Neural crest cell (in vitro differentiated cells): ENCODE measurements around the gene RUFY1. TPM values are rescaled to one million over a fixed set of nuclear protein-coding genes. Genes with fewer than 3 reads are reported as not detected.
"Not testable (repeated sequence)": the region's sequence is repeated elsewhere in the genome, so short reads cannot be mapped to it uniquely, and the experiment has no call there.

Source experiments
- DNase-seq: peaks from one replicate; pipeline ENCODE4 v3.0.0; 2021; ENCODE audit warnings: low read depth, mixed read lengths, low spot score
- H3K27ac Mint-ChIP-seq: one replicate; pipeline ENCODE4 v1.8.0; 2021; ENCODE audit warnings: mild to moderate bottlenecking, mixed read lengths; ENCODE audit not compliant: unreplicated experiment
- H3K27me3 Mint-ChIP-seq: 2 replicates; pipeline ENCODE4 v1.8.0; 2021; ENCODE audit warnings: low read depth, mild to moderate bottlenecking, mixed read lengths
- H3K36me3 Mint-ChIP-seq: 2 replicates; pipeline ENCODE4 v1.8.0; 2021; ENCODE audit warnings: low read depth, mild to moderate bottlenecking, mixed read lengths
- H3K4me1 Mint-ChIP-seq: 2 replicates; pipeline ENCODE4 v1.8.0; 2021; ENCODE audit warnings: mixed read lengths
- H3K4me3 Mint-ChIP-seq: one replicate; pipeline ENCODE4 v1.8.0; 2021; ENCODE audit warnings: mild to moderate bottlenecking, mixed read lengths
- H3K9me3 Mint-ChIP-seq: 2 replicates; pipeline ENCODE4 v1.8.0; 2021; ENCODE audit warnings: mixed read lengths
- total RNA-seq: library from RNA; stranded (reverse); gene quantifications from 2 replicates; pipeline ENCODE4 v1.2.1, GENCODE V29; 2021
- TF ChIP-seq, protein P1 (sequence below): fragments of 200-600 bp; sonication (generic); conservative IDR thresholded peaks from 2 replicates; pipeline ENCODE4 v1.5.0; 2021; ENCODE audit warnings: antibody characterized with exemption, mild to moderate bottlenecking

Gene RUFY1
- total RNA-seq, 1 donor from 2014 or later, result 54.9 TPM

DNA sequence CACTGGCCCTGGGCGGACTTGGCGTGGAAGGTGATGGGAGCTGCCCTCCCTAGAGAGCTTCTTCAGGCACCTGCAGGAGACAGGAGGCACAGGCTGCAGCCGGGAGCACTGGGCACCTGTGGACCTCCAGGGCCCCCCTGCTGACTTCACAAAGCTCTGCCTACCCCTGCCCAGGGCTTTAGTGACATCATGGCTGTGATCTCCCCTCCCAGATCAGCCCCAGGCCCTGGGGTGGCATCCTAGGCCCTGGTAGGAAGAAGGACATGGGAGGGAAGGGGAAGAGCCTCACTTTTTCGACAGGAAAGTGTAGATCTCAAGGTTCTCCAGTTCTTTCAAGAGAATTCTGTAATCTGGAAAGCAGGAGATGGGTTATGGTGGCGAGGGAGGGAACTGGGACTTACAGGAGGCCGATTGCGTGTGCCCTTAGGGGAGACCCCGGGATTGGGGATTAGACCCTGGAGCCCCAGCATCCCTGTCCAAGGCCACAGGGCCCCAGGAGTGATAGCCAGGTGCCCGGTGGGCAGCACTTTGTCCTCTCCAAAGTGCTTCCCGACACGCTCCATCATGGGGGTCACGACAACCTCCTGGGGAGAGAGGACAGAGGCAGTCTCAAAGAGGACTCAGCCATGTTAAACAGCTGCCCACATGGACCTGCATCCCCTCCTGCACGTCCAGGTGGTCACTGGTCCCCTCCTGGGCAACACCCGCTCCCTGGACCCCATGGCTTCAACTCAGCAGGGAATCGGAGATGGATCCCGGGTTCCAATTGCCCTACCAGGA lies 93.0 kb downstream of the RUFY1 start:
- H3K36me3 Mint-ChIP-seq, H3K27ac Mint-ChIP-seq, DNase-seq, H3K4me3 Mint-ChIP-seq, H3K4me1 Mint-ChIP-seq, H3K9me3 Mint-ChIP-seq, H3K27me3 Mint-ChIP-seq: not testable (repeated sequence)

DNA sequence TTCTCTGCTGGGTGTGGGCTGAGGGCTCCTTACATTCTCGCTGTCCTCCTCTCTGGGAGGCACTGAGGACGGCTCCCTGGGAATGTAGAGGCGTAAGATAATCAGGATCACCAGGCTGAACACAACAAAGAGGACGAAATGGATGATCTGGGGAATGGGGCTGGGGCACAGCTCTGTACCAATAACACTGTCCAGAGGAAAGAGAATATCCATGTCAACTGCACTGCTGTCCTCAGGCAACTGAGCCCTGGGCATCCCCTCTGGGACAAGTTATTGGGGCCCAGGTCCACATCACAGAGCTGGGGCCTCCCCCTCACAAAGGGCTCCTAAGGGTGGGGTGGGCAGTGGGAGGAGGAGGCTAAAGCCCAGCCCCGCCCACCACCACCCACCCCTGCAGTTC lies 94.4 kb downstream of the RUFY1 start:
- H3K4me1 Mint-ChIP-seq, H3K27me3 Mint-ChIP-seq, H3K9me3 Mint-ChIP-seq, DNase-seq, H3K4me3 Mint-ChIP-seq, H3K36me3 Mint-ChIP-seq: not testable (repeated sequence)
- H3K27ac Mint-ChIP-seq, result peak overlapping the region; percentile 5

DNA sequence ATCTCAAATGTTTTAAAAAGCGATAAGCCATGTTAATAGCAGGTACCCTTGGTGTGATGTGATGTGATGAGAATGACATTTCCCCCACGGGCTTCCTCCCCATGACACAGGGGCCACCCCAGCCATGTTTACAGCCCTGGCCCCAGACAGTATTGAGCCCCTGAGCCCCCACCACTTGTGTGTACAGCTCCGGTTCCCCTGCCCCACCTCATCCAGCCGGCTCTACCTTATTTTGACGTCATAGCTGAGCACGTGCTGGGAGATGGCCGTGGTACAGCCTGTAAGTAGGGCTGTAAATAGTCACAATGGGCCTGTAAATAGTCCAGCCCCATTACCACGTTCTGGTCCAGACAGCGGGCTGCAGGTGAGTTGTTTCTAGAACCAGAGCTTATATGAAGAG lies 98.1 kb downstream of the RUFY1 start:
- Mint-ChIP-seq H3K36me3 (no peaks in the 10 kb centered on the region), H3K9me3 (no peaks in the 10 kb centered on the region), H3K4me3 (no peak overlapping the region), H3K27ac (no peak overlapping the region), H3K27me3 (no peaks in the 10 kb centered on the region), H3K4me1 (no peaks in the 10 kb centered on the region)
- DNase-seq, result no peak
- TF ChIP-seq, protein P1, sequence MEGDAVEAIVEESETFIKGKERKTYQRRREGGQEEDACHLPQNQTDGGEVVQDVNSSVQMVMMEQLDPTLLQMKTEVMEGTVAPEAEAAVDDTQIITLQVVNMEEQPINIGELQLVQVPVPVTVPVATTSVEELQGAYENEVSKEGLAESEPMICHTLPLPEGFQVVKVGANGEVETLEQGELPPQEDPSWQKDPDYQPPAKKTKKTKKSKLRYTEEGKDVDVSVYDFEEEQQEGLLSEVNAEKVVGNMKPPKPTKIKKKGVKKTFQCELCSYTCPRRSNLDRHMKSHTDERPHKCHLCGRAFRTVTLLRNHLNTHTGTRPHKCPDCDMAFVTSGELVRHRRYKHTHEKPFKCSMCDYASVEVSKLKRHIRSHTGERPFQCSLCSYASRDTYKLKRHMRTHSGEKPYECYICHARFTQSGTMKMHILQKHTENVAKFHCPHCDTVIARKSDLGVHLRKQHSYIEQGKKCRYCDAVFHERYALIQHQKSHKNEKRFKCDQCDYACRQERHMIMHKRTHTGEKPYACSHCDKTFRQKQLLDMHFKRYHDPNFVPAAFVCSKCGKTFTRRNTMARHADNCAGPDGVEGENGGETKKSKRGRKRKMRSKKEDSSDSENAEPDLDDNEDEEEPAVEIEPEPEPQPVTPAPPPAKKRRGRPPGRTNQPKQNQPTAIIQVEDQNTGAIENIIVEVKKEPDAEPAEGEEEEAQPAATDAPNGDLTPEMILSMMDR, result no peak

GRCh38 chr5:179649166-179649703 lies 98.9 kb downstream of the RUFY1 start:
- not testable (repeated sequence) for DNase-seq, H3K27me3 Mint-ChIP-seq, H3K4me3 Mint-ChIP-seq, H3K27ac Mint-ChIP-seq, H3K36me3 Mint-ChIP-seq, H3K4me1 Mint-ChIP-seq, H3K9me3 Mint-ChIP-seq

GRCh38 chr5:179650245-179650644 lies 99.9 kb downstream of the RUFY1 start:
- not testable (repeated sequence) for DNase-seq, H3K36me3 Mint-ChIP-seq, H3K4me3 Mint-ChIP-seq, H3K27ac Mint-ChIP-seq, H3K4me1 Mint-ChIP-seq, H3K9me3 Mint-ChIP-seq, H3K27me3 Mint-ChIP-seq

- H3K27ac Mint-ChIP-seq, H3K9me3 Mint-ChIP-seq, H3K36me3 Mint-ChIP-seq, DNase-seq, H3K27me3 Mint-ChIP-seq, H3K4me1 Mint-ChIP-seq, H3K4me3 Mint-ChIP-seq: not testable (repeated sequence)
Measured at GRCh38 chr5:179653135-179653534, 102.8 kb downstream of the RUFY1 start.

GRCh38 chr5:179657302-179658178 lies 107.2 kb downstream of the RUFY1 start:
- peak overlapping the region; percentile 84 for H3K4me3 Mint-ChIP-seq
- H3K4me1 Mint-ChIP-seq, H3K36me3 Mint-ChIP-seq, DNase-seq, H3K9me3 Mint-ChIP-seq, H3K27me3 Mint-ChIP-seq, H3K27ac Mint-ChIP-seq: not testable (repeated sequence)

DNA sequence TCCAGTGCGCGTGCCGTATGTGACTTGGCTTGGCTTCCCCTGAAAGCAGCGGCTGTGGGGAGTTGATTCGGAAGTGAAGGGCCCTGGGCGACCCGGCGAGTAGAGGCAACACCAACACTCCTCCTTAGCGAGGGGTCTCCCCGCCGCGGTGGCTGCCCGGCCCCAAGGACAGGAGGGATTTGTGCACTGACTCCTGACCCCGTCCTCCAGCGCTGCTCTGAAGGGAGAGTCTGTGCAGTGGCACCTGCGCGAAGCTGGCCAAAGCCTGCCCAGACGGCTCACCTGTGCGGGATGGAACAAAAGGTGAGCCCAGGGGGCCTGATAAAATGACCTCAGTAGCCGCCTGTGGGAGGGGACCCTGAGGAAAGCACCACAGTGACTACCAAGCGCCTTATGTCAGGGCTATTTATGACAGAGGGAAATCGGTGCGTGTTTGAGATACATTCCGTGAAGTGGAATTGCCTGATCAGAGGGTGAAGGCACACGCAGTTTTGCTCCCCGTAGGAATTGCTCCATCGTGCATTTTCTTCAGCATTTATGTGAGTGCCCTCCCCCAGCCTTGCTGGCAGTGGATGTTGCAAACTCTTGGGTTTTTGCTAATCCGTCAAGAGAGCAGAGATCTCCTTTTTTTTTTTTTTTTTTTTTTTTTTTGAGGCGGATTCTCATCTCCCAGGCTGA lies 108.0 kb downstream of the RUFY1 start:
- not testable (repeated sequence) for DNase-seq, H3K4me1 Mint-ChIP-seq, H3K27me3 Mint-ChIP-seq, H3K36me3 Mint-ChIP-seq, H3K9me3 Mint-ChIP-seq
- H3K27ac Mint-ChIP-seq, result peak overlapping the region; percentile 43
- peak overlapping the region; percentile 84 for H3K4me3 Mint-ChIP-seq

Other genes starting within 250 kb of the RUFY1 start
- 1.5 and 1.7 TPM in 2 replicates for gene ADAMTS2, start 205.1 kb upstream of the RUFY1 start, total RNA-seq
- gene HNRNPH1, start 73.1 kb downstream of the RUFY1 start, total RNA-seq, result 1,155 and 1,166 TPM in 2 replicates
- not detected in 2 replicates for gene CBY3, start 130.5 kb downstream of the RUFY1 start, total RNA-seq
- gene CANX, start 148.4 kb downstream of the RUFY1 start, total RNA-seq, result 652 and 682 TPM in 2 replicates
- gene MAML1, start 182.3 kb downstream of the RUFY1 start, total RNA-seq, result 57.6 and 59.1 TPM in 2 replicates
- 2.4 and 3.3 TPM in 2 replicates for gene LTC4S, start 243.4 kb downstream of the RUFY1 start, total RNA-seq